HUES6 (cell line): ENCODE measurements around the gene ADARB2.

ENCODE experiments used
- H3K27ac ChIP-seq: 2 replicates; pipeline ENCODE4 v1.7.0; 2013; ENCODE audit warnings: low read depth, mild to moderate bottlenecking, low read length, inconsistent platforms
- H3K27me3 ChIP-seq: 2 replicates; pipeline ENCODE4 v1.6.1; 2013; ENCODE audit warnings: low read length; ENCODE audit not compliant: control insufficient read depth, insufficient read depth
- H3K36me3 ChIP-seq: 2 replicates; pipeline ENCODE4 v1.6.1; 2013; ENCODE audit warnings: low read length; ENCODE audit not compliant: control insufficient read depth, insufficient read depth
- H3K4me1 ChIP-seq: 2 replicates; pipeline ENCODE4 v1.6.1; 2013; ENCODE audit warnings: low read length; ENCODE audit not compliant: control insufficient read depth, insufficient read depth
- H3K4me3 ChIP-seq: 2 replicates; pipeline ENCODE4 v1.5.1; 2013; ENCODE audit warnings: low read depth, low read length
- H3K9ac ChIP-seq: one replicate; pipeline ENCODE4 v1.6.1; 2013; ENCODE audit warnings: mild to moderate bottlenecking, low read length
- H3K9me3 ChIP-seq: 2 replicates; pipeline ENCODE4 v1.6.1; 2013; ENCODE audit warnings: low read depth, low read length; ENCODE audit not compliant: control insufficient read depth, insufficient read depth

Gene ADARB2

GRCh38 chr10:1202343-1202742 is 535.0 kb downstream of the ADARB2 start:
- peaks cover 8% of the 10 kb centered on the region; the same call in 1 of the 2 replicates for H3K4me1 ChIP-seq
- no peak overlapping the region for H3K4me3 ChIP-seq
- H3K27me3 ChIP-seq: no peaks in the 10 kb centered on the region
- H3K27ac ChIP-seq: no peak overlapping the region
- H3K36me3 ChIP-seq: no peaks in the 10 kb centered on the region
- H3K9ac ChIP-seq: no peak overlapping the region
- H3K9me3 ChIP-seq: no peaks in the 10 kb centered on the region

- Histone ChIP-seq H3K9me3 (no peaks in the 10 kb centered on the region), H3K4me3 (no peak overlapping the region), H3K27ac (no peak overlapping the region), H3K9ac (no peak overlapping the region), H3K36me3 (no peaks in the 10 kb centered on the region), H3K4me1 (peaks cover 8% of the 10 kb centered on the region; the same call in 1 of the 2 replicates), H3K27me3 (no peaks in the 10 kb centered on the region)
These were observed 536.2 kb downstream of the ADARB2 start for GRCh38 chr10:1200866-1201807.

DNA sequence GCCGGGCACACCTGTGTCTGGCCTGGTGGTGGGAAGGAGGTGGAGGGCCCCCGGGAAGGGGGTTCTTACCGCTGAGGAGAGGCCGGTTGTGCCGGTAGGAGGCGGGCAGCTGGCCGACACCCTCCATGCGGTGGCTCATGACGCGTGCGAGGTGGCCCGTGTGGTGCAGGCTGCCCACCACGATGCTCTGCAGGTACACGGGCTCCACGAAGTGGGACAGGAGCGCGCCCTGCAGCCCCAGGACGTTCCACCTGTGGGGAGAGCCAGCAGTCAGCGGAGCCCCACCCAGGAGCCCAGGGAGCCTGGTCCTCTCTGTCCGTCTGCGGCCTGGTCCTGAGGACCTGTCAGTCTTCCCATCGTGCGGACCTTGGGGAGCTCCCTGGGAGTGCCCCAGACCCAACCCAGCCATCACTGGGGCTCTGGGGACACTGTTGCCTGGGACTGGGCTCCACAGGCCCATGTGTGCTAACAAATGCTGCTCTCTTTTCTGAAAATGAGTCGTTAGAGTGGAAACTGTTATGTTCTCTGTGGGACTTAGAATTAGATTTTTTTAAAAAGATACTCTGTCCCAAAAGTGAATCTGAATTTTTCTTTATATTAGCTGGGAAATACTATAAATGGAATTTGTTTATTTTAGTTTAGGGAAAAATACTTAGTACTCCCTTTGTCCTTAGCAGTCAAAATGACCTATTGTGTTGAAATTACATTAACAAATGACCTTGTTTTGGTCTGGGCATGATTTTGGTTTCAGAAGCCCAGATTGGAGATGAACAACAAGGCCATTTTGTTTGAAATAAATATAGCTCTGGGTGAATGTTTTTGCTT is 537.2 kb downstream of the ADARB2 start:
- Histone ChIP-seq H3K27me3 (no peaks in the 10 kb centered on the region), H3K9me3 (no peaks in the 10 kb centered on the region), H3K4me1 (peaks cover 13% of the 10 kb centered on the region), H3K36me3 (no peaks in the 10 kb centered on the region), H3K4me3 (no peak overlapping the region), H3K27ac (no peak overlapping the region), H3K9ac (no peak overlapping the region)

- H3K27ac ChIP-seq: no peak overlapping the region
- H3K27me3 ChIP-seq: no peaks in the 10 kb centered on the region
- peaks cover 13% of the 10 kb centered on the region for H3K4me1 ChIP-seq
- H3K4me3 ChIP-seq: no peak overlapping the region
- H3K36me3 ChIP-seq: no peaks in the 10 kb centered on the region
- H3K9me3 ChIP-seq: no peaks in the 10 kb centered on the region
- H3K9ac ChIP-seq: no peak overlapping the region
These were observed 538.0 kb downstream of the ADARB2 start for GRCh38 chr10:1199345-1199673.

- Histone ChIP-seq H3K27ac (no peak overlapping the region), H3K4me3 (no peak overlapping the region), H3K27me3 (no peaks in the 10 kb centered on the region), H3K9ac (no peak overlapping the region), H3K36me3 (no peaks in the 10 kb centered on the region), H3K9me3 (no peaks in the 10 kb centered on the region), H3K4me1 (peaks cover 18% of the 10 kb centered on the region)
These were observed 538.6 kb downstream of the ADARB2 start for GRCh38 chr10:1198453-1199344.

DNA sequence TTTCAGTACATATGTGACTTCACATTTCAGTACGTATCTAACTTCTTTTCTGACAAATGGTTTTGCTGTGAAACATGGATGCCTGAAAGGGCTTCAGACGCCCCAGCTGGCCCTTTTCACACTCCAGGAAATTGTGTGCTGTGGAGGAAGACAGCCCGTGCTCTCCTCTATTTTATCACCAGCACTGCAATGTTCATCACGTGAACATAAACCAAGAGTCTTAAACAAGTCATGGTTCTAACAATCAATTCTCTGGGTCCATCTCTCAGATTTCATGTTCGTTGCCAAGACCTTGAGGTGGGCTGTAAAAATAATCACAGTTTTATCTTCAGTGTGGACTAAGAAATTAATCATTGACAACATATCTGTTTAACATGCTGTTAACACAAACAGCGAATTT is 539.9 kb downstream of the ADARB2 start:
- H3K4me3 ChIP-seq: no peak overlapping the region
- H3K27ac ChIP-seq: no peak overlapping the region
- no peaks in the 10 kb centered on the region for H3K27me3 ChIP-seq
- no peaks in the 10 kb centered on the region for H3K36me3 ChIP-seq
- H3K9ac ChIP-seq: no peak overlapping the region
- H3K9me3 ChIP-seq: no peaks in the 10 kb centered on the region
- H3K4me1 ChIP-seq: peaks cover 18% of the 10 kb centered on the region

- no peak overlapping the region for H3K4me3 ChIP-seq
- no peak overlapping the region for H3K27ac ChIP-seq
- peaks cover 18% of the 10 kb centered on the region for H3K4me1 ChIP-seq
- no peaks in the 10 kb centered on the region for H3K9me3 ChIP-seq
- H3K36me3 ChIP-seq: no peaks in the 10 kb centered on the region
- no peak overlapping the region for H3K9ac ChIP-seq
- H3K27me3 ChIP-seq: no peaks in the 10 kb centered on the region
These were observed 540.7 kb downstream of the ADARB2 start for GRCh38 chr10:1196656-1197055.

DNA sequence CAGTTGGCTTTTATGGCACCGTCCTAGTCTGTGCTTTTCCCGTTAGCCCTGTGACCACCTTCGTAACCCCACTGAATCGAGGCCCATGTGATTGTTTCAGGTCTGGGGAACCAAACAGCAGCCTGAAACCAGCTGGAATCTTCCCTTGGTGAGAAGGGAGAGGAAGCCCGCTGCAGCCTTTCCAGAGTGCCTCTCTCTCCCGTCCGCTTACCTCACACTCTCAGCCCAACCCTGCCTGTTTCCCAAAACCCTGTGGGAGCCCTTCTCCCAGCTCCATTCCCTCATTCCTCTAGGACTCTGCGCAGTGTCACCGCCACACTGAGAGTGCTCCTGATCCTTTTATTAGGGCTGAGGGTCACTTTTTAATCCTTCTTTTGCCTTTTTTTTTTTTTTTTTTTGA is 541.5 kb downstream of the ADARB2 start:
- Histone ChIP-seq H3K36me3 (no peaks in the 10 kb centered on the region), H3K27ac (no peak overlapping the region), H3K4me1 (peaks cover 18% of the 10 kb centered on the region), H3K9me3 (no peaks in the 10 kb centered on the region), H3K27me3 (no peaks in the 10 kb centered on the region), H3K4me3 (peak overlapping the region; percentile 45), H3K9ac (no peak overlapping the region)

DNA sequence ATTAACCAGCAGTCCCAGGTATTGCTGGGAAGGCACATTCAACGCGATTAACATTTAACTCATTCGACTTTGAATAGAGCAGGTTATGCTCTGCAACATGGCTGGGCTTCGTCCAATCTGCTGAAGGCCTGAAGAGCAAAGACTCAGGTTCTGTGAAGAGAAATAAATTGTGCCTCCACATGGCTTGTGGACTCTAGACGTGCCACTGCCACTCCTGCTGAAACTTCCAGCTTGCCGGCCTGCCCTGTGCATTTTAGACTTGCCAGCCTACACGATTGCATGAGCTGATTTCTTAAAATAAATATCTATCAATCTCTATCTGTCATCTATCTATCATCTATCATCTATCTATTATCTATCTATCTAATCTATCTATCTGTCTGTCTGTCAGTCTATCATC is 543.2 kb downstream of the ADARB2 start:
- H3K27ac ChIP-seq: no peak overlapping the region
- H3K27me3 ChIP-seq: no peaks in the 10 kb centered on the region
- no peaks in the 10 kb centered on the region for H3K36me3 ChIP-seq

GRCh38 chr10:1193561-1193960 is 543.8 kb downstream of the ADARB2 start:
- H3K27ac ChIP-seq: no peak overlapping the region
- H3K4me3 ChIP-seq: no peak overlapping the region
- no peak overlapping the region for H3K9ac ChIP-seq
- no peaks in the 10 kb centered on the region for H3K36me3 ChIP-seq
- no peaks in the 10 kb centered on the region for H3K9me3 ChIP-seq
- peaks cover 12% of the 10 kb centered on the region for H3K4me1 ChIP-seq
- no peaks in the 10 kb centered on the region for H3K27me3 ChIP-seq

More for the DNA sequence above, 543.2 kb downstream of the ADARB2 start:
- H3K4me1 ChIP-seq: peaks cover 18% of the 10 kb centered on the region
- no peaks in the 10 kb centered on the region for H3K9me3 ChIP-seq
- H3K4me3 ChIP-seq: no peak overlapping the region
- no peak overlapping the region for H3K9ac ChIP-seq
